Choroid plexus epithelial cell (primary cell): ENCODE results near the gene RGS4.

Experiments used
- DNase-seq: peaks from one replicate; pipeline ENCODE4 v3.0.0-alpha.2; 2010; ENCODE audit warnings: low read depth
- H3K4me3 ChIP-seq: 2 replicates; pipeline ENCODE4 v1.5.1; 2011; ENCODE audit warnings: low read depth, mild to moderate bottlenecking, control low read depth, low read length, moderate library complexity
- CTCF ChIP-seq: conservative IDR thresholded peaks from 2 replicates; pipeline ENCODE4 v1.5.1; 2011; ENCODE audit warnings: low read depth, mild to moderate bottlenecking, control low read depth, inconsistent platforms, low read length, moderate library complexity

RGS4 gene

DNA sequence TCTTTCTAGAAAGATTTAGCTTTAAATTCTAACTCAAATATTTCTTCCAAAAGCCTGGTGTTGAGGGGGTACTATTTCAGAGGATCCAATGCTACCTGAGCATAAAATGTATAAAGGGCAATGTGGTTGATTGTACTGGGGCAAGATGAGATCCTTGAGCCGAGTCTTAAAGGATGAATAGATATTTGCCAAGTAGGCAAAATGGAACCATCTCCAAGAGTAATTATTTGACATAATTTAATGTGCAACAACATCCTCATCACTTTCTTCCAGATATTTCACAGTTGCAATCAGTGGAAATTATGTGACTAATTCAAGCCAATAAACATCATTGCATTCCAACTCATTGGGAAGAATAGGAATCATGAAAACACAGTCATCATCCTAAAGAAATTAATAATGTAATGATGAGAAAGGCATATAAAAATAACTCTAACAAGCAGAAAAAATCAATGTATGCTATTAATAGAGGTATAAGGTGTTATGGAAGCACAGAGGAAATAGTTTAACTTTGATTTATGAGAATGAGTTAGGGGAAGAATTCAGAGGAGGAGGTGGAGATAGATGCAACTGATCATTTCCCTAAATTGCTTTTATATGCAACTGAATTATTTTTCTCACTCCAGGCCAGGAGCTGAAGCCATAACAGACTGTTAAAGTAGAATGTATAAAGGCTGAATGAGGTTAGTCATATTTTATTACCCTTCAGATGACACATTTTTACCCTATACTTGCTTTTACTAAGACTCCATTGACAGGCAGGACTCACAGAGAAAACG lies 30.0 kb upstream of the RGS4 start:
- H3K4me3 ChIP-seq = no peak overlapping the region
- TF ChIP-seq CTCF = no peak
- no peak for DNase-seq

- H3K4me3 ChIP-seq = no peak overlapping the region
- DNase-seq = no peak
- no peak for TF ChIP-seq CTCF
These were observed 29.5 kb upstream of the RGS4 start for GRCh38 chr1:163039707-163040093.

GRCh38 chr1:163046071-163046470 lies 23.1 kb upstream of the RGS4 start:
- no peak for TF ChIP-seq CTCF
- DNase-seq = peak; percentile 45
- no peak overlapping the region for H3K4me3 ChIP-seq

DNA sequence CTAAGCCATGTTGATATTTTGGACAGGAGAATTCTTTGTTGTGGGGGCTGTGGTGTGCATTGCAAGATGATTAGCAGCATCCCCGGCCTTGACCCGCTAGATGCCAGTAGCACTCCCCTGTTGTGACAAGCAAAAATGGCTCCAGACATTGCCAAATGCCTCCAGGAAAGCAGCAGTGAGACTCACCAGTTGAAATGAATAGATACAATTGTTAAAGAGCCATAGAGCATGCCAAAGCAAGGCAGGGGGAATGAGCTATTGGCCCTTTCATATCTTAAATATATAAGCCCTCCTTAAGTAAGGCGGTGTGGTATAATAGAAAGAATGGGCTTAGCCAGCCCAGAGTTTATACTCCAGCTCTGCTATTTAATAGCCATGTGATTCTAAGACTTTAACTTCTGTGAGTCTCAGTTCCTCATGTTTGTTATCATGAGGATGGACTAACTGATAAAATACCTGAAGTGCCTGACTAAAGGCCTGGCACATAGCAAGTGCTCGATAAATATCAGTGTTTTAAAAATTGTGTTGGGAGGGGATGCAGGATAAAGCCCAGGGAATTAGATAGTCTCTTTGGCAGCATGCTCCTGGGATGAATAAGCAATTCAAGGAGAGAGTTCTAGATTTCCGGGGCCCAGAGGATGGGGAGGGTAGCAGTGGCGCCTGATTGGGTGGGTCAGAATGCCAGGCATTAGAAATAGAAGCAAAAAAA lies 21.1 kb upstream of the RGS4 start:
- no peak overlapping the region for H3K4me3 ChIP-seq
- TF ChIP-seq CTCF = no peak
- DNase-seq = no peak

GRCh38 chr1:163048869-163049268 lies 20.3 kb upstream of the RGS4 start:
- H3K4me3 ChIP-seq = no peak overlapping the region
- no peak for TF ChIP-seq CTCF
- DNase-seq = no peak

- H3K4me3 ChIP-seq = no peak overlapping the region
These were observed 19.9 kb upstream of the RGS4 start for GRCh38 chr1:163049296-163049695.

More at GRCh38 chr1:163049296-163049695, 19.9 kb upstream of the RGS4 start:
- TF ChIP-seq CTCF = no peak
- DNase-seq = no peak
